HG02678 (cell line): ENCODE data around the gene SIGLEC11.

Experiments used
- ATAC-seq: cut with Tn5 transposase; IDR thresholded peaks from one replicate; pipeline ENCODE4 v1.9.1; 2021; ENCODE audit warnings: mild to moderate bottlenecking, moderate library complexity; ENCODE audit not compliant: unreplicated experiment

Gene SIGLEC11

GRCh38 chr19:49907745-49908446 is 53.1 kb downstream of the SIGLEC11 start:
- ATAC-seq = no peak

- ATAC-seq = no peak
These were observed 54.0 kb downstream of the SIGLEC11 start for GRCh38 chr19:49906879-49907564.

- ATAC-seq = no peak
These were observed 56.8 kb downstream of the SIGLEC11 start for GRCh38 chr19:49904136-49904535.
